ENCODE results near the gene FOXS1. TPM values are rescaled to one million over a fixed set of nuclear protein-coding genes. Genes with fewer than 3 reads are reported as not detected.

Gene FOXS1
- polyA plus RNA-seq, 1 donor = 4.5 TPM

DNA sequence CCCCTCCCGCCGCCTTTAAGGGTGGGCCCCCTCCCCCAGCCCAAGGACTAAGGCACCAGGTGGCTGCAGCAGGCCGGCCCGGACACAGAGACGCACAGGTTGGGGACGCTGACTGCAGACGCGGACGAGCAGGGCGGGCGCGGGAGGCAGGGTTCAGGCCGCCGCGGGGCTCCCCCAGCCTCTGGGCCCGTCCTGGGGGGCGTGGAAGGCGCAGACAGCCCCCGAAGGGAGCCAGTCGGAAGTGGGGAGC is 15.7 kb upstream of the FOXS1 start:
- no peak for DNase-seq

- no peak for DNase-seq
Measured at GRCh38 chr20:31860390-31861134, 15.2 kb upstream of the FOXS1 start.

GRCh38 chr20:31859998-31860380 is 14.6 kb upstream of the FOXS1 start:
- no peak for DNase-seq

GRCh38 chr20:31859266-31859997 is 14.0 kb upstream of the FOXS1 start:
- no peak for DNase-seq

GRCh38 chr20:31858760-31859083 is 13.3 kb upstream of the FOXS1 start:
- no peak for DNase-seq

GRCh38 chr20:31857861-31858759 is 12.7 kb upstream of the FOXS1 start:
- DNase-seq = no peak

- DNase-seq = no peak
Measured at GRCh38 chr20:31856516-31856915, 11.1 kb upstream of the FOXS1 start.

DNA sequence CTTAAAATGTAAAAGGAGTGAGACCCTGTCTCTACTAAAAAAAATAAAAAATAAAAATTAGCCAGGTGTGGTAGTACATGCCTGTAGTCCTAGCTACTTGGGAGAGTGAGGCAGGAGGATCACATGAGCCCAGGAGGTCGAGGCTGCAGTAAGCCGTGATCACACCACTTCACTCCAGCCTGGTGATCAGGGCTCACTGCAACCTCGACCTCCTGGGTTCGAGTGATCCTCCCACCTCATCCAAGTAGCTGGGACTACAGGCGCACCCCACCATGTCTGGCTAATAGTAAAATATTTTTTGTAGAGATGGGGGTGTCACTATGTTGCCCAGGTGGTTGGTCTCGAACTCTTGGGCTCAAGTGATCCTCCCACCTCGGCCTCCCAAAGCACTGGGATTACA is 8.1 kb upstream of the FOXS1 start:
- no peak for DNase-seq

GRCh38 chr20:31851240-31851955 is 6.0 kb upstream of the FOXS1 start:
- no peak for DNase-seq

DNA sequence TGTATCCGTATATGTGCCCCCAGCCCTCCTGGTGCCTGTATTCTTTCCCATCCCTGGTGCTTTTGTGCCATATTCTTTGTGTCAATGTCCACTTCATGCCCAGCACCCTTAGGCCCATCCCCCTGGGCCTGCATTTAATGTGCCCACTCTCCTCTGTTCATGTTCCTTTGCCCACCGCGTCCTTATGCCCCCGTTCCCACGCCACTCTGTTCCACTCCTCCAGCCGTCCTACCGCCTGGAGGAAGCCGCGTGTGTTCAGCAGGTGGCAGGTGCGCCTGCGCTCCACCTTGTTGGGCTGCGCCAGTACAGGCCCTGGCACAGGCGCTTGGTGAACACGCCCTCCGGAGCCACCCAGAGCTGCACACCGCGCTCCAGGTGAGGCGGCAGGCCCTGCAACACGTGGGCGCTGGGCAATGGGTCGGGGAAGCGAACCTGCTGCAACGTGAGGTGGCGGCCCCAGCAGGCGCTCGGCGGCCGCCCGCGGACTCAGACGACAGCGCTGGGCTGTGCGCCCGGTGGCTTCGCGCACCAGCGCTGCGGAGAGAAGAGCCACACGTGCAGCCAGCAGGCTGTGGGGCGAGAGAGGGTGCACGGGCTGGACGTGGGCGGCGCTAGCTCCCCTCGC is 4.0 kb upstream of the FOXS1 start:
- DNase-seq = no peak

GRCh38 chr20:31848088-31848999 is 2.9 kb upstream of the FOXS1 start:
- DNase-seq = no peak

GRCh38 chr20:31846793-31847138 is 1.4 kb upstream of the FOXS1 start:
- no peak for DNase-seq

- no peak for DNase-seq
Measured at GRCh38 chr20:31844737-31845299, 586 bp downstream of the FOXS1 start.

GRCh38 chr20:31843881-31844280 is 1.5 kb downstream of the FOXS1 start:
- no peak for DNase-seq

DNA sequence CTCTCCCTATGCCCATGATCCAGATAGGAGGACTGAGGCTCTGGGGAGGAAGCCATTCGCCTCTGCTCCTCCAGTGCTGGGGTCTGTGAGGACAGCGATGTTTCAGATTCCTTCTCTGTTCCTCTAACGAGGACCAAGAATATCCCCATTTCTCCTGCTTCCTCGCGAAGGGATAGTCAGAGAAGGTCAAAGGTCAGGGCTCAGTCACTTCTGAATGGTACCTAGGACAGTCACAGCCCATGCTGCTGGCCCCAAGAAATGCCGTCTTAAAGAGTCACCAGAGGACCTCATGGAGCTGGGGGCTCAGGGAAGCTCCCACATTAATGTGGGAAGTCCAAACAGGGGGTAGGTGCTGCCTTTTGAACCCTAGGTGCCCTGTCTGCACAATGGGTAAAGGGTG is 2.1 kb downstream of the FOXS1 start:
- no peak for DNase-seq

DNA sequence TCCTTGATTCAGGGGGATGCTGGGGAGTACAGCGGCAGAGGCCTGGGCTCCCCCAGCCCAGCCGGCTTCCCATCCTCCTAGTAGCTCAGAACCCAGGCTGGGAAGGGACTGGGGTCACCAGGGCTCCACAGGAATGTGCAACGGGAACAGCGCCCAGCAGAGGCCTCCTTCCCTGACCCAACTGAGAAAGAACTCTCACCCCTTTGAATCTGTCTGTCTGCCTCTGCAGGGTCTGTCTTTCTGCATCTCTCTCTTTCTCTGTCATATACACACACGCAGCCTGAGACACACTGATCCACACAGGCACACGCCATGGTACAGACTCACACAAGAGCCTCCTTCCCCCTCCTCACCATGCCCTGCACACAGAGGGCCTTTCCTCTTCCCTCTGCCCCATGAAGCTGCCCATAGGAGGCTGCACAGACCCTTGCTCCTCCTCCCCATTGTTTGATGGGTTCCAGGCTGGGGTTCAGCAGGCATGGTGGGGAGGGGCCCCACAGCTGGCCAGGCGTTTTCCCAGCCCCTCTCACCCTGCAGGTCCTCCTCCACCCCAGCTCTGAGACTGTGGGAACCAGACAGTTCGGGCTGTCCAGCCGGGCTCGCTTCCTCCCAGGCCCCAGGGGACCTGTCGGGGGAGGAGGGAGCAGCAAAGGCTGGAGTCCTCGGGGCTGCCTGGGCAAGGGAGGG is 2.8 kb downstream of the FOXS1 start:
- no peak for DNase-seq

- DNase-seq = no peak
Measured at GRCh38 chr20:31841928-31842327, 3.5 kb downstream of the FOXS1 start.

- DNase-seq = no peak
Measured at GRCh38 chr20:31840906-31841816, 4.2 kb downstream of the FOXS1 start.

GRCh38 chr20:31839782-31840487 is 5.5 kb downstream of the FOXS1 start:
- DNase-seq = no peak

Data from hindlimb muscle (tissue), 1 donor.